CD4-positive, alpha-beta T cell treated with Interleukin-15 for 4 hours (primary cell): ENCODE measurements around the gene RTF2.

Experiments
- DNase-seq: peaks from one replicate; pipeline ENCODE4 v3.0.0-alpha.2; 2020; ENCODE audit warnings: low spot score

RTF2 gene

GRCh38 chr20:56439771-56440291 lies 28.6 kb upstream of the RTF2 start:
- no peak for DNase-seq

- DNase-seq: peak; percentile 66
These were observed 27.9 kb upstream of the RTF2 start for GRCh38 chr20:56440346-56441007.

- DNase-seq: no peak
These were observed 25.8 kb upstream of the RTF2 start for GRCh38 chr20:56442389-56443365.

- DNase-seq: no peak
These were observed 24.5 kb upstream of the RTF2 start for GRCh38 chr20:56443654-56444540.

- DNase-seq: no peak
These were observed 23.3 kb upstream of the RTF2 start for GRCh38 chr20:56445130-56445529.

GRCh38 chr20:56445540-56445939 lies 22.9 kb upstream of the RTF2 start:
- DNase-seq: no peak

- DNase-seq: no peak
These were observed 21.2 kb upstream of the RTF2 start for GRCh38 chr20:56447227-56447626.

- no peak for DNase-seq
These were observed 19.0 kb upstream of the RTF2 start for GRCh38 chr20:56449459-56449858.

- DNase-seq: no peak
These were observed 17.2 kb upstream of the RTF2 start for GRCh38 chr20:56451056-56451765.

- DNase-seq: no peak
These were observed 15.1 kb upstream of the RTF2 start for GRCh38 chr20:56453352-56453751.

- no peak for DNase-seq
These were observed 13.7 kb upstream of the RTF2 start for GRCh38 chr20:56454754-56455153.

- no peak for DNase-seq
These were observed 10.1 kb upstream of the RTF2 start for GRCh38 chr20:56458206-56458821.

- peak; percentile 80 for DNase-seq
These were observed 8.0 kb upstream of the RTF2 start for GRCh38 chr20:56460459-56460858.

GRCh38 chr20:56461576-56461975 lies 6.9 kb upstream of the RTF2 start:
- DNase-seq: no peak

GRCh38 chr20:56463428-56463827 lies 5.0 kb upstream of the RTF2 start:
- DNase-seq: peak; percentile 31

GRCh38 chr20:56465997-56466396 lies 2.4 kb upstream of the RTF2 start:
- no peak for DNase-seq

- peak; percentile 35 for DNase-seq
These were observed 485 bp upstream of the RTF2 start for GRCh38 chr20:56467968-56468315.

- DNase-seq: no peak
These were observed 636 bp downstream of the RTF2 start for GRCh38 chr20:56469077-56469449.

GRCh38 chr20:56483970-56484369 lies 15.5 kb downstream of the RTF2 start:
- DNase-seq: no peak

GRCh38 chr20:56487216-56487615 lies 18.8 kb downstream of the RTF2 start:
- DNase-seq: no peak

- no peak for DNase-seq
These were observed 20.1 kb downstream of the RTF2 start for GRCh38 chr20:56488566-56488965.
